ENCODE results near the gene SFRP4.

Gene SFRP4

DNA sequence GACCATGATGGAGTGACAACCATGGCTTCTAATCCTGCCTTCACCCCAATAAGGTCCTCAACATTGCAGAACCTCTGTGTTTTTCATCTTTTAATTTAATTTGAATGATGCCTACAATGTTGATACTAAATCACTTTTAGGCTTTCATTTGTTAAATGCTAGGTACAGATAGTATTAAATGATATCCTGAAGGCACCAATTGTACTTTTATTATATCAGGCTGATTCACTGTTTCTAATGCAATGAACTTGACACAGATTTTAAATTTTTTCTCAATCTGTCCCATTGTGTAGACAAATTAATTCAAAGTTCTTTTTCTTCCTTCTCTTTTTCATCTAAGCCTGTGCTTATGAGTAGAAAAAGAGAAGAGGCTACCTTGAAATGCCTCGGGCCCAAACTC is 9.0 kb upstream of the SFRP4 start:
- no peak for DNase-seq (ENCODE audit: low read depth in 1 of 2, low spot score in 1 of 2)

DNA sequence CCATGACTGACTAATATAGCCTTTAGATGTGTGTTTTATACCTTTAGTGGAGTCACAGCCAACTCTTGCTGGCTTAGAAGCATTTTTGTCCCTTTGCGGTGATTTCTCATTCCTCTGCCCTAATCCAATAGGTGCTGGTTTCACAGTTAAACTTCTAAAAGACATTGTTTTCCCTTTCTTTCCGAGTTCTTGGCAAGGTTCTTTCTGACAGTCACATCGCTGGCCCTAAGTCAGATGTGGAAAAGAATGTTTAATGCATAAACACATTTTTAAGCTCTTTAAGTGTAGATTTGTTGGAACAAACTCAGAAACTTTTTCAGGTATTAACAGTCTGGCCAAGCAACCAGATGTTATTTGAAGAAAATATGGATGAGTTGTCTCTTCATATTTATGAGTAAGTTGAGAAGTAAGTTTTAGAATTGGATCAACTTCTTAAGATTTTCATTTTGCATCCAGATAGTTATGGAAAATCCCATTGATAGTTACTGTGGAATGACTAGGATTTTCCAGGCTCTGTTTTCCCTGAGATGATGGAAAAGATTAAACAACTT is 7.9 kb upstream of the SFRP4 start:
- DNase-seq (ENCODE audit: low read depth in 1 of 2, low spot score in 1 of 2): no peak

DNA sequence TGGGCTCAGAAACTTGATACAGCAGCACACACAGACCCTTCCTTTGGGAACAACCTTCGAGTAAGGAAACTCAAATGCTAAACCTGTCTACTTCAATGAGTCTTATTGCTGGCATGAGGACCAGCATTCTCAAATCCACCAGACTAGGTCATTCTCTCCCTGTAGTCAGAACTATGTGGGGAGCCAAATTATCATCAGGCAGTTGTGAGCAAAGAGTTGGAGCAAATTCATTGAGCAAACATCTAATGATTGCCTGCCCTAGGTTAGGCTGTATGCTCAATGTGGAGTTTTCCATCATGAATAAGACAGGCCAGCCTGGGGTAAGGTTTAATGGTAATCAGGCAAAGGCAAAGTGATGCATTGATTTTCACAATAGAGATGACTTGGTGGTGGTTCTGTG is 7.4 kb upstream of the SFRP4 start:
- DNase-seq (ENCODE audit: low read depth in 1 of 2, low spot score in 1 of 2): no peak

GRCh38 chr7:37921876-37922275 is 5.3 kb upstream of the SFRP4 start:
- no peak for DNase-seq (ENCODE audit: low read depth in 1 of 2, low spot score in 1 of 2)

DNA sequence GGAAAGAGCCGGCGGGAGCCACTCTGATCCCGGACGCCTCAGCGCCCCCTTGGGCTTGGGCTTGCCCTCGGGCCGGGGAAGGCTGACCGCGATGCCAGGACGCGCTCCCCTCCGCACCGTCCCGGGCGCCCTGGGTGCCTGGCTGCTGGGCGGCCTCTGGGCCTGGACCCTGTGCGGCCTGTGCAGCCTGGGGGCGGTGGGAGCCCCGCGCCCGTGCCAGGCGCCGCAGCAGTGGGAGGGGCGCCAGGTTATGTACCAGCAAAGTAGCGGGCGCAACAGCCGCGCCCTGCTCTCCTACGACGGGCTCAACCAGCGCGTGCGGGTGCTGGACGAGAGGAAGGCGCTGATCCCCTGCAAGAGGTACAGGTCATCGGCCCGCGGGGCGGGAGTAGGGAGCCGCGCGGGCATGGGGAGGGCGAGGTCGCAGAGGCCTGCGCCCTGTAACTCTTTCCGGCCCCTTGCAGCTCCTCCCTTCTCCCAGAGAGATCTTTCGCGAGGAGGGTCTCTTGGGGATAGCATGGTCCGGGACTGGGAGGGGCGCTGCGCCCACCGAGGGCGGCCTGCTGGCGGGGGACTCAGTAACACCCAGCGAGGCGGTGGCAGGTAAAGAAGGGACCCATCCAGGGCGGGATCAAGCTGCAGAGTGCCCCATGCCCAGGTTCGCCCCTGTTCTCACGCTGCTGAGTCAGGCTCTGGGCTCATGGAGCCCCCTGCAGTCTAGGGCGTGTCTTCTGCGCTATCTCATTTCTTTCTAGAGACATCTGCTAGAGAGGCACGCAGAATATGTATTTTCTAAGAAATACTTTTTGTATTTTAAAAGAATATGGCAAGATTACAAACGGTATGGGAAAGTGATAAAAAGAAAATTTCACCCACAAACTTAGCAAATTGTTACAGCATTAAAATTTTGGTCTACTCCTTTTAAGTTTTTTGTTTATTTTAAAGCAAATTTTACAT is 4.5 kb upstream of the SFRP4 start:
- DNase-seq (ENCODE audit: low read depth in 1 of 2, low spot score in 1 of 2): no peak

- no peak for DNase-seq (ENCODE audit: low read depth in 1 of 2, low spot score in 1 of 2)
Measured at GRCh38 chr7:37920305-37920848, 3.8 kb upstream of the SFRP4 start, which contains the start of gene EPDR1. Gene EPDR1, plus strand, starts transcription at chr7:37920640. Its CDS starts 300 bp downstream, at chr7:37920940.

DNA sequence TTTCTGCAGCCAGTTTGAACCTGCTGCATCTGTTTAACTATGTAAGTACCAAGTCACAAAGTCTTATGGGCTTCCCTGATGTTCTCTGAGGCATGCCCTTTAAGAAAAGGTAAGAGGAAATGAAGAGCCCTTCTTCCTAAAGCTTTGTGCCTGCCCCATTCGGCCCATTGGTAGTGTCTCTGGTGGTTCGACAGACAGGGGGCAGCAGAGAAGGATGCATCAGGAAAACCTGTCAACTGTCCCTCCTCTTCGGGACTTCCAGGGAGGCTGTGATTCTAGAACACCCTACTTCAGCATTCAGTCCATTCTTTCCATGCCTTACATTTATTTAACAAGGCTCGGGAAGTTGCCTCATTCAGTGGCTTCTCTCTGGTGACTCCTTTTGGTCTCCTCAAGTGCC is 1.9 kb upstream of the SFRP4 start:
- no peak for DNase-seq (ENCODE audit: low read depth in 1 of 2, low spot score in 1 of 2)

DNA sequence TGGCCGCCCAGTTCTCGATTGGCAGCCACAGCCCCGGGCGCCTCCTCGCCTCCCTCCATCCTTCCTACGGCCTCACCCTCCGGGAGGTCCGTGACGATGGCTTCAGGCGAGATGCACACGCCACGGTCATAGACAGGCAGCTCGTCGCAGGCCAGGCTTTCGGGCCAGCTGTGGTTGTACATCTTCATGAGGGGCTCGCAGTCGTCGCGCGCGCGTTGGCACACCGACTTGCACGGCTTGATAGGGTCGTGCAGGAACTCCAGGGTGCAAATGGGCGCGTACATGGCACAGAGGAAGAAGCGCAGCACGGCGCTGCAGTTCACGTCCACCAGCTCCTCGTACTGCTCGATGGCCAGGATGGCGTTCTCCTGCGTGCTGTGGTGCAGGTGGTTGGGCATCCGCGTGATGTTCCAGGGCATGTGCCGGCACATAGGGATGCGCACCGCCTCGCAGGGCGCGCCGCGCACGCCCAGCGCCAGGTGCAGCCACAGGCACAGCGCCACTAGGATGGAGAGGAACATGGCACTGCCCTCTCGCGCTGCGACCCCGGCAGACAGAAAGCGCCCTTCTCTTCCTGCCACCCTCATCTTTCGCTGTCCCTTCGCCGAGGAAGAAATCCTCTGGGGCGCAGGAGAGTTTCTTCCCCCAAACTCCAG is 472 bp downstream of the SFRP4 start:
- DNase-seq (ENCODE audit: low read depth in 1 of 2, low spot score in 1 of 2): no peak

DNA sequence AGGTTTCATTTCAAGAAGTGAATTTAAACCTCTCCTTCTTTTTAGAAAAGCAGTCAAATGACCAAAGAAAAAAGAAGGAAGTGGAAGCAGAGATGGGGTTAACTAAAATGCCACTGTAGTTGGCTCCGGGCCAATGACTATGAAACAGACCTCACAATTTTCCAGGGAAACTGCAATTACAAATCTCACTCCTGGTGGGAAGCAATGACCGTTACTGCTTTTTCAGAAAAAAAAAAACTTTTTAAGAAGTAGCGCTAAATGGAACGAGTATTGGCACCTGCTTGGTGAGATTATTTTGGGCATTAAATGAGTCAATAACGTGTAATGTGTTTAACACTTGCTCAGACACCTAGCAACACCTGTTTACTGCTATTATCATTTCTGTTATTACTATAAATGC is 1.2 kb downstream of the SFRP4 start:
- DNase-seq (ENCODE audit: low read depth in 1 of 2, low spot score in 1 of 2): no peak

DNA sequence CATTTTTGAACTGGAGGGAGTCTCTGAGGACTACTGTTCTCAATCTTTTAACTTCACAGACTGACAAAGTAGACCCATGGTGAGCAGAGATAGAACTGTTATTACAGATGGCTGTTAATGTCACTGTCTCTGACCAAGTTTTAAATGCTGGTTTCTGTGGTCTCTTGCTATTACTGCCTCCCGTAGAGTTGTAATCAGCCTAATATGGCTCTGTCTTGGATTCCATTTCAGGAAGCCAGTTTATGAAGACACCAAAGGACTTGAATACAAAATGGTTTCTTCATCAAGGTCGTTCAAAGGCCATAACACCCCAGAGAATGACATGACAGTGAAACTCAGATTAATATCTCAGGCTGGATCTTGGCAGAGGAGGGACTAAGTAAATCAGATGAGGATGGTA is 3.9 kb downstream of the SFRP4 start:
- no peak for DNase-seq (ENCODE audit: low read depth in 1 of 2, low spot score in 1 of 2)

DNA sequence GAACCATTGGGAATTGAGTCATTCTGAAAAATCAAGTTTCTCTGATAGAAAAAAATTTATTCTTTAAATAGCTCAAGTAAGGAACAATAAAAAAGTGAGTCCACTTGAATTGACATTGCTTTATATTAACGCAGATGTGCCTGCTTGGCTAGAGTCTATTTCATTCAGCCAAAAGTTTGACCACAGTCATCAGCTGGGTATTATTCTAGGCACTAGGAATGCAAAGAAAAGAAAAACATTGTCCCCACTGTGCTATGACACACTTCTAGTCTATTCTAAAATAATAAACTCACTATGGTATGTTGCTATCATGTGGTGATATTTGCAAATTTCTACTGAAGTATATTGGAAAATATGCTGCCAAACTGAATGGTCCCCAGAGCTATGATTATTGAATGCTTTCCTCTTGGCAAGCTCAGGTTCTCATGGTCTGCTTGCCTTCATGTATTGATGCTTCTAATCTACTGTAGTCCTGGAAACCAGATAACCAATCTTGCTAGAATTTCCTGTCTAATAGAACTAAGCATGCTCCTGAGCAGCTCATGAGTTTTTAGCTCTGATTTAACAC is 8.3 kb downstream of the SFRP4 start:
- no peak for DNase-seq (ENCODE audit: low read depth in 1 of 2, low spot score in 1 of 2)

- DNase-seq (ENCODE audit: low read depth in 1 of 2, low spot score in 1 of 2): no peak
Measured at GRCh38 chr7:37901890-37902524, 14.6 kb downstream of the SFRP4 start.

DNA sequence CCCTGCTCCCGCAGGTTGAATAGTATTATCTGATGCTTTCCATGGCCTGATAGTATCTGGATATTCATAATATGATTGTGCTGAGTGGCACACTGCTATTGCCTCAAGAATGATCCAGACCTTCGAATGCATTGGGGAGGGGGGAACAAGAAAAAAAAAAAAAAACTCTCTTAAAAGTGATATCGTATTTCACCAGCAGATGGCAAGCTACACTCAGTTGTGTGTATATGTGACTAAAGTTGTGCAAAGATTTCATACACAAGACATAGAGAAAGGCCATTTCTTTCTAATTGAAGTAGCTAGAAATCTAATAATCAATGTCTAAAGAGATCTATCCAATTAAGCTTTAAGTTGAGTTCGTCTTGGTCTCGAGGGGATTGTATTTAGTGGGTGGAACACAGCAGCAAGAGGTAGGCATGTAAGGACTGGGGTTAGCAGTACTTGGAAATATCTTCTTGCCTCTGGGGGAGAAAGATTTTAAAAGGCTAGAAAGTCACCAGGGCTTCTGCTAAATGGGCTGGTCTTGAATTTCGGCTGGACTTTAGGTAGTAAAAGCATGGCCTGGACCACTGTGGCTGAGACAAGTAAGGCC is 15.3 kb downstream of the SFRP4 start:
- DNase-seq (ENCODE audit: low read depth in 1 of 2, low spot score in 1 of 2): no peak

DNA sequence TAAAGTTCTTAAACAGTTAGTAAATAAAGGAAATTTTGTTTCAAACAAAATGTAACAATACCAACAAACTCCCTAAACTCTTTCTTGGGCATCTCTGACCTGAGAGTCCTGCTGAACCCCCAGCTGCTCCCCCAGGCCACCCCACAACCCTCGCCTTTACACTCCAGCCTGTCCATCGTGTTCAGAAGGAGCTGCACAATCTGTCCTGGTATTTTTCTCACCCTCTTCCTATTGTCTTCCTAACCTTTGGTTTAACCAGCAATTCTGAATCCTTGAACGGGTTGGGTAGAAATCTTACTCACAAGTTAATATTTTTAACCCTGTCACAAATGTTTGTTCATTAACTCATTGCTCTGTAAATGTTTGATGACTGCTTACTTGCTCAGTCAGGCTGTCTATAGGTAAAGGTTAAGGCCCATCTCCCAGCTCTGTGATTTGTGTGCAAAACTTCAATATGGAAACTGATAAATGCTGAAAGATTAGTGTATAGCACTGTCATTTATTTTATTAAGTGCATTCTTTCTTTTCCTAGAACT is 16.8 kb downstream of the SFRP4 start:
- no peak for DNase-seq (ENCODE audit: low read depth in 1 of 2, low spot score in 1 of 2)

DNA sequence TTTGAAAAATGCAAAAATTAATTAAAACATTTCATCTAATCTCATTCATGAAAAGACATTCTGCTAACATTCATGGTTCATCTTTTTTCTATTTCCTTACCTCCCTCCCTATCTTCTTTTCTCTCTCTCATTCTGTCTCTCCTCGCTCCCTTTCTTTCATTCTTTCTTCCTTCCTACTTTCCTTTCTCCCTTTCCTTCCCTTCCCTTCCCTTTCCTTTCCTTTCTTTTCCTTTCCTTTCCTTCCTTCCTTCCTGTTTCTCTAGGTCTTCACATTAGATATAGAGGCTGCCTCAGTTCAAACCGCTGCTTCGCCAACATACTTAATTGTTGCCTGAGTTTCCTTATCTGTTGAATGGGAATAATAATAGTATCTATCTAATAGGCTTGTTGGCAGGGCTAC is 21.9 kb downstream of the SFRP4 start:
- no peak for DNase-seq (ENCODE audit: low read depth in 1 of 2, low spot score in 1 of 2)

GRCh38 chr7:37893359-37893758 is 23.3 kb downstream of the SFRP4 start:
- DNase-seq (ENCODE audit: low read depth in 1 of 2, low spot score in 1 of 2): no peak

GRCh38 chr7:37882086-37882485 is 34.5 kb downstream of the SFRP4 start:
- no peak for DNase-seq (ENCODE audit: low read depth in 1 of 2, low spot score in 1 of 2)
